ENCODE measurements around the gene KCNC3.

Gene KCNC3

DNA sequence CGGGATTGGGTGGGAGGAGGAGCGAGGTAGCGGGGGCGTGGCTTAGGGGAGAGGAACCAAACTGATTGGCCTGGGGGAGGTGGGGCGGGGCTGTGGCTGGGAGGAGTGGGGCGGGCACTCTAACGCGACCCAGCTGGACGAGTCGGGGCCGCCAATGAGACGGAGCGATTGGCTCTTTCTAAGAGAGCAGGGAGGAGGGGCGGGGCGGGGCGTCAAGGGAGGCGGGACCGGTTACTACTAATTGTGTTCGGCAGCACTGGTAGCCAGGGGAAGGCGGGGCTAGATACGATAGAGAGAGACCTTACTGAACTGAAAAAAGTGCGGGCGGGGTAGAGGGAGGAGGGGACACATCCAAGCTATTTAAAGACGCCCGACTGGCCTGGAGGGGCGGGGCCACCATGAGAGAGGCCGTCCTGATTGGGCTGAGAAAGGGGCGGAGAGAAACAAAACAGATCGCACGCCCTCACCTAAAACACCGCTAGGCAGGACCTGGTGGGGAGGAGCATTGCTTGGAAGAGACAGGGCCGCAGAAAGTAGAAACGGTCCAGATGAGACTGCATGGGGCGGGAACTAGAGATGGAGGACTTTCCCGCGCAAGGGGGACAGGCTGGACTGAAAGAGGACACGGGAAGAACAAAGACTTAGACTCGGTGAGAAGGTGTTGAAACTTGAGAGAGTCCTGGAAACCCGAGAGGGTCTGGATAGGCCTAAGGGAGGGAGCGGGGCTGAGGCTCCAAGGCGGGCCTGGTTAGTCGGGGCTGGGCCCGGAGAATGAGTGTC is at the start of gene KCNC3:
TSS of gene KCNC3 (minus strand) at position 232 of the 780 bp plus-strand sequence. CDS start 295 bp downstream, outside the sequence.
- H3K4me3 Mint-ChIP-seq, result peak within 1 kb of the TSS; percentile 80
- H3K9me3 Mint-ChIP-seq (ENCODE audit: low read depth), result no peaks in the 10 kb centered on the region
- H3K27me3 Mint-ChIP-seq, result peaks cover 18% of the 10 kb centered on the region

GRCh38 chr19:50378863-50379236 is 49.7 kb upstream of the KCNC3 start:
- Mint-ChIP-seq H3K27ac (no peak overlapping the region), H3K4me3 (no peak overlapping the region), H3K27me3 (no peaks in the 10 kb centered on the region), H3K36me3 (peaks cover 4% of the 10 kb centered on the region), H3K9me3 (ENCODE audit: low read depth) (no peaks in the 10 kb centered on the region), H3K4me1 (ENCODE audit: low read depth) (peaks cover 30% of the 10 kb centered on the region)

More for the DNA sequence above, at the start of gene KCNC3:
- Mint-ChIP-seq H3K4me1 (ENCODE audit: low read depth) (peaks cover 54% of the 10 kb centered on the region), H3K27ac (peak within 1 kb of the TSS; percentile 30), H3K36me3 (peaks cover 2% of the 10 kb centered on the region)

GRCh38 chr19:50378169-50378862 is 49.1 kb upstream of the KCNC3 start:
- Mint-ChIP-seq H3K27me3 (no peaks in the 10 kb centered on the region), H3K36me3 (peaks cover 4% of the 10 kb centered on the region), H3K4me3 (no peak overlapping the region), H3K27ac (no peak overlapping the region), H3K9me3 (ENCODE audit: low read depth) (no peaks in the 10 kb centered on the region), H3K4me1 (ENCODE audit: low read depth) (peaks cover 24% of the 10 kb centered on the region)

DNA sequence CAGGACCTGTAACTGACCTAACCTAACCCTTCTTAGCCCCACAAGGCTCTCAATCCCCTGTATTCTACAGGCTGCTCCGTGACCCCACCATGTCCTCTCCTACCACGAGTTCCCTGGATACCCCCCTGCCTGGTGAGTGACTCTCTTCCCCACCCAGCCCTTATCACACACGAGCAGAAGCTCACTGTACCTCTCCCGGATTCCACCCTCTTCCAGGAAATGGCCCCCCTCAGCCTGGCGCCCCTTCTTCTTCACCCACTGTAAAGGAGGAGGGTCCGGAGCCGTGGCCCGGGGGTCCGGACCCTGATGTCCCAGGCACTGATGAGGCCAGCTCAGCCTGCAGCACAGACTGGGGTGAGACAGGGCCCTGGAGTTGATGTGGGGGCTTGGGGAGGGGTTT is 48.3 kb upstream of the KCNC3 start:
- Mint-ChIP-seq H3K9me3 (ENCODE audit: low read depth) (no peaks in the 10 kb centered on the region), H3K36me3 (peaks cover 4% of the 10 kb centered on the region), H3K4me1 (ENCODE audit: low read depth) (peaks cover 22% of the 10 kb centered on the region), H3K4me3 (no peak overlapping the region), H3K27me3 (no peaks in the 10 kb centered on the region), H3K27ac (no peak overlapping the region)

GRCh38 chr19:50377051-50377461 is 47.9 kb upstream of the KCNC3 start:
- Mint-ChIP-seq H3K9me3 (ENCODE audit: low read depth) (no peaks in the 10 kb centered on the region), H3K27me3 (no peaks in the 10 kb centered on the region), H3K4me1 (ENCODE audit: low read depth) (peaks cover 22% of the 10 kb centered on the region), H3K4me3 (peak overlapping the region; percentile 69), H3K27ac (peak overlapping the region; percentile 19), H3K36me3 (peaks cover 4% of the 10 kb centered on the region)

DNA sequence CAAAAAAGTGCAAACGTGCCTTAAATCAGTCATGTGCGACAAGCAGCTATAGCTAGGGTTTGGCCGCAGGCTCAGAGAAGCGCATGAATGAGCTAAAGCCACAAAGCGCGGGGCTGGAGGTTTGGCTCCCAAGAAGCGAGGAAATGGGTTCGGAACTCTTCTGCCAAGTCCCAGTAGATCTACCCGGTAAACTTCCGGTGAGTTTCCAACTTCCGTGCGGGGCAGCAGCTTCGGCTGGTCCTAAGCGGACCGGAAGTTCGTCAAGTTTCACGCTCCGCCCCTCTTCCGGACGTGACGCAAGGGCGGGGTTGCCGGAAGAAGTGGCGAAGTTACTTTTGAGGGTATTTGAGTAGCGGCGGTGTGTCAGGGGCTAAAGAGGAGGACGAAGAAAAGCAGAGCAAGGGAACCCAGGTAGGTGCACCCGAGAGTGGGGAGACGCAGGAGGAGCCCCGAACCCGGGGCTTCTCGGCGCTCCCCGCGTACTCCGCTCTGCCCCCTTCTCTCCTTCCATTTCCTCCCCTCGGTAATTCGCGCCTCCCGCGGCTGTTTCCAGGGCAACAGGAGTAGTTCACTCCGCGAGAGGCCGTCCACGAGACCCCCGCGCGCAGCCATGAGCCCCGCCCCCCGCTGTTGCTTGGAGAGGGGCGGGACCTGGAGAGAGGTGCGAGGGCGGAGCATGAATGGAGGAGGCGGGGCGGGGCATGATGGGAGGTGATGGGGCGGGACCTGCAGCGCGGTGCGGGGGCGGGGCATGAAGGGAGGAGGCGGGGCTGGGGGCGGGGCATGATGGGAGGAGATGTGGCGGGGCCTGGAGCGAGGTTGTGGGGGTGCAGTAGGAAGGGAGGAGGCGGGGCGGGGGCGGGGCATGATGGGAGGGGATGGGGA is 47.2 kb upstream of the KCNC3 start, which contains the start of gene NR1H2:
TSS of gene NR1H2 (plus strand) at position 292 of the 885 bp plus-strand sequence. CDS start 1,149 bp downstream, outside the sequence.
- Mint-ChIP-seq H3K36me3 (peaks cover 4% of the 10 kb centered on the region), H3K4me3 (peak within 1 kb of the TSS; percentile 100), H3K27ac (peak within 1 kb of the TSS; percentile 100), H3K27me3 (no peaks in the 10 kb centered on the region), H3K4me1 (ENCODE audit: low read depth) (peaks cover 22% of the 10 kb centered on the region), H3K9me3 (ENCODE audit: low read depth) (no peaks in the 10 kb centered on the region)

- no peak overlapping the region for H3K4me3 Mint-ChIP-seq
- H3K4me1 Mint-ChIP-seq (ENCODE audit: low read depth), result peaks cover 28% of the 10 kb centered on the region
- no peaks in the 10 kb centered on the region for H3K36me3 Mint-ChIP-seq
- no peaks in the 10 kb centered on the region for H3K9me3 Mint-ChIP-seq (ENCODE audit: low read depth)
- no peaks in the 10 kb centered on the region for H3K27me3 Mint-ChIP-seq
- H3K27ac Mint-ChIP-seq, result no peak overlapping the region
These were observed 42.8 kb upstream of the KCNC3 start for GRCh38 chr19:50371914-50372475.

DNA sequence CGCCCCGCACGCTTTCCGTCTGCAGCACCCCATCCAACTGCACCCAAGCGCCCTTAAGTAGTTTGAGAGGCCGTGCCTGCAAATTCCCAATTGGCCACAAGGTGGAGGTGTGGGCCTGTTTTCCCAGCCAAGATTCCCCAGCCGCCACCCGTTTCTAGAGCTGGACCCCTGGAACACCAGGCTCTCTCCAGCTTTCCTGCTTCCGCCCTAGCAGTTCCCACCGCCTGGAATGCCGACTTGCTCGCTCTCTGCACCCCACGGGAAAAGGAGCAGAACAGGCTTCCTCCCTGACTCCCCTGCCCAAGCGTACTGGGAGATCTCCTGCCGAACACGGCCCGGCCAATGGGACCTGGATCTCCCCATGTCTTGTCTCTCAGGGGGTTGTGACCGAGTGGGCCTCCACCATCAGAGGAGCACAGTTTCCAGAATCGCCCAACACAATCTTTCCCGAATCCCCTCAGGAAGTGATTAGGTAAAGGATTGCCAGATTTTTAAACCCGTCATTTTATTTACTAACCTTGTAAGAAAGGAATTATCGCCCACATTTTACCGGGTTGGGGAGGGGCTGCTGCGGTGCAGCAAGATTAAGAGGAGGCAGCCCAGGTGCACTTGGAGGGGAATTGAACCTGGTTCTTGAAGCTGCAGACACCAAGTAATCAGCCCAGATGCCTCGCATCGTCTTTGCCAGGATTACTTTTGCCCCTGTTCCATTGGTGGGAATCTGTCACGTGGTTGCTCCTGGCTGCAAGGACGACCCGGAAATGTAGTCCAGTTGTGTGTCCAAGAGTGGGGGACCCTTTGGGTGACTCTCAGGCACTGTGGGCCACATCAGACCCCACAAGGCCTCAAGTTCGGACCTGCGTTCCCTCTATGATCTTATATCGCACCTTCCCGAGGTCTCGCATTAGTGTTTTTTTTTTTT is 39.7 kb upstream of the KCNC3 start:
- Mint-ChIP-seq H3K4me1 (ENCODE audit: low read depth) (peaks cover 36% of the 10 kb centered on the region), H3K27ac (peak overlapping the region; percentile 88), H3K9me3 (ENCODE audit: low read depth) (no peaks in the 10 kb centered on the region), H3K4me3 (peak overlapping the region; percentile 87), H3K27me3 (no peaks in the 10 kb centered on the region), H3K36me3 (no peaks in the 10 kb centered on the region)

DNA sequence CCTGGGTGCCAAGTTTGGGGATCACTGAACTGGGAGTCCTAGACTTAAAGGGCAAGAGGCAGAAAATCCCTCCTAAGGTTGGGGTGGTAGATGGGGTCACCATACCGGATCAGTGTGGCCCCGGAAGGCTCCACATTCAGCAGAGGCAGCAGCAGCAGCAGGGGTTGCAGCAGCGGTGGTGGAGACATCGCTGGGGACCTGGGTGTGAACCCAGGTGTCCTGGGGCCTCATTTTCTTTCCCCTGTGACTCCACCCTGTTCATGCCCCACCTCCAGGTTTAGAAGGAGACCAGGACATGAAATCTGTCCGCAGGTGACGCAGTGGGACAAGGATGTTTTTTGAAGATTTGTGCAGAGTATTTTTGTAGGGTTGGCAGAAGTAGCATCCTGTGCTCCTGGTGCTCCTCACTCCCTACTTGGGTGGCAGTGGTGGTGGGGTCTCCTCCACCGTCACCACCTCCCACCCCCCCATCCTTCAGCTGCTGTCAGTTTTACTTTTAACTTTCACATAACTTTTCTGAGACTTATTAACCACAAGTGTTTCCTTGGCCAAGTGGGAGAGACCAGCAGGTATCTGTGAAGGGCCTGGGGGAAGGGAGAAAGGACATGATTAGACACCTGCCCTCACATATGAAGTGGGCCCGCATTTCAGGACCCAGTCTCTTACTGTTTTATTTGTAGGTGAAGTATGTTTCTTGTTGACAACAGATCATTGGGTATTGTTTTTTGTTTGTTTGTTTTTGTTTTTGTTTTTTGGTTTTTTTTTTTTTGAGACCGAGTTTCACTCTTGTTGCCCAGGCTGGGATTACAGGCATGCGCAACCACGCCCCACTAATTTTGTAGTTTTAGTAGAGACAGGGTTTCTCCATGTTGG is 36.5 kb upstream of the KCNC3 start, which contains the start of gene NAPSA:
TSS of gene NAPSA (minus strand) at position 206 of the 873 bp plus-strand sequence. CDS start at position 188, 18 bp downstream.
- H3K4me3 Mint-ChIP-seq, result peak within 1 kb of the TSS; percentile 73
- H3K27me3 Mint-ChIP-seq, result no peaks in the 10 kb centered on the region
- H3K36me3 Mint-ChIP-seq, result no peaks in the 10 kb centered on the region
- peaks cover 64% of the 10 kb centered on the region for H3K4me1 Mint-ChIP-seq (ENCODE audit: low read depth)
- no peaks in the 10 kb centered on the region for H3K9me3 Mint-ChIP-seq (ENCODE audit: low read depth)
- H3K27ac Mint-ChIP-seq, result peak within 1 kb of the TSS; percentile 84

- Mint-ChIP-seq H3K36me3 (no peaks in the 10 kb centered on the region), H3K9me3 (ENCODE audit: low read depth) (no peaks in the 10 kb centered on the region), H3K27ac (peak overlapping the region; percentile 94), H3K27me3 (no peaks in the 10 kb centered on the region), H3K4me3 (peak overlapping the region; percentile 28), H3K4me1 (ENCODE audit: low read depth) (peaks cover 77% of the 10 kb centered on the region)
These were observed 33.7 kb upstream of the KCNC3 start for GRCh38 chr19:50362656-50363424.

DNA sequence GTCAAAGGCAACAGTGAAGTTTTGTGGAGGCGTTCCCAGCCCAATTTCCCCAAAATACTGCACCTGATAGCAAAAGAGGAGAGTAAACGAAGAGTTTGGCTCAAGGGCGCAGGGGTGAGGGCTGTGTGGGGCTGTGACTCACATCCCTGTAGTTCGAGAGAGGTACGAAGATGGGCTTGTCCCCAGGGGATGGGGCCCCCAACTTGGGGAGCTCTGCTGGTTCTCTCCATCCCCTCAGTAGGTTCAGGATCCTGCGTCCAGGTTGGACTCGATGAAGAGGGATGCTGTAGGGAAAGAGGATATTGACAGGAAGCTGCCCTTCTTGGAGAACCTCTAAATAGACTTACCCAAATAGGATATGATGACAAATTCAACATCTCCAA is 32.8 kb upstream of the KCNC3 start:
- no peaks in the 10 kb centered on the region for H3K9me3 Mint-ChIP-seq (ENCODE audit: low read depth)
- no peaks in the 10 kb centered on the region for H3K36me3 Mint-ChIP-seq
- no peaks in the 10 kb centered on the region for H3K27me3 Mint-ChIP-seq
- peak overlapping the region; percentile 42 for H3K4me3 Mint-ChIP-seq
- H3K27ac Mint-ChIP-seq, result peak overlapping the region; percentile 94
- peaks cover 75% of the 10 kb centered on the region for H3K4me1 Mint-ChIP-seq (ENCODE audit: low read depth)

DNA sequence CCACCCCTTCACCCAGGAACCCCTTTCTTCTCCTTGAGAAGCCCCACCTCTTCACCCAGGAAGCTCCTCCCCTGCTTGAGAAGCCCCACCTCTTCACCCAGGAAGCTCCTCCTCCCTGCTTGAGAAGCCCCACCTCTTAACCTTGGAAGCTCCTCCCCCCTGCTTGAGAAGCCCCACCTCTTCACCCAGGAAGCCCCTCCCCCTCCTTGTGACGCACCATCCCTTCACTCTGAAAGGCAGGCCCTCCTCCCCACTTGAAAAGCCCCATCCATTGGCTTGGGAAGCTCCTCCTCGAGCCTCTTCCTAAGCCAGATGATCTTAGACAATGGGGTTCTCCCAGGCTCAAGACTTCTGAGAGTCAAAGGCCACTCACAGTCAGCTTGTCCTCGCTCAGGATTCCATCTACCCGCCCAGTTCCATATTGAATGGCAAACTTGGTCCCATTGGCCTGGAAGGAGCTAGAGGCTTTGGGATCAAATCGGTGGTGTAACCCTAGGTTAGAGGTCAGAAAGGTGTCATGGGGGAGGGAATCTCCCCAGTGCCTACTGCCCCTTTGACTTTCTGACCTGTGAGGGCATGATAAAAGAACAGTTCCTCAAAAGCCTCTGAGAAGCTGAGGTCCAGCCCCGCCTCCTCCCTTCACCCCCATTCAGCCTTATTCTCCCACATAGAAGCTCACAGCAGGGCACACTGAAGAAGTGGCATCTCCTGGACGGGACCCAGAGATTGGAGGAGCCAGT is 32.3 kb upstream of the KCNC3 start:
- H3K27me3 Mint-ChIP-seq, result no peaks in the 10 kb centered on the region
- H3K36me3 Mint-ChIP-seq, result no peaks in the 10 kb centered on the region
- H3K27ac Mint-ChIP-seq, result peak overlapping the region; percentile 94
- peak overlapping the region; percentile 42 for H3K4me3 Mint-ChIP-seq
- no peaks in the 10 kb centered on the region for H3K9me3 Mint-ChIP-seq (ENCODE audit: low read depth)
- peaks cover 77% of the 10 kb centered on the region for H3K4me1 Mint-ChIP-seq (ENCODE audit: low read depth)

Measured in activated naive CD8-positive, alpha-beta T cell (primary cell).